ENCODE results near the gene CGNL1.

The CGNL1 gene

DNA sequence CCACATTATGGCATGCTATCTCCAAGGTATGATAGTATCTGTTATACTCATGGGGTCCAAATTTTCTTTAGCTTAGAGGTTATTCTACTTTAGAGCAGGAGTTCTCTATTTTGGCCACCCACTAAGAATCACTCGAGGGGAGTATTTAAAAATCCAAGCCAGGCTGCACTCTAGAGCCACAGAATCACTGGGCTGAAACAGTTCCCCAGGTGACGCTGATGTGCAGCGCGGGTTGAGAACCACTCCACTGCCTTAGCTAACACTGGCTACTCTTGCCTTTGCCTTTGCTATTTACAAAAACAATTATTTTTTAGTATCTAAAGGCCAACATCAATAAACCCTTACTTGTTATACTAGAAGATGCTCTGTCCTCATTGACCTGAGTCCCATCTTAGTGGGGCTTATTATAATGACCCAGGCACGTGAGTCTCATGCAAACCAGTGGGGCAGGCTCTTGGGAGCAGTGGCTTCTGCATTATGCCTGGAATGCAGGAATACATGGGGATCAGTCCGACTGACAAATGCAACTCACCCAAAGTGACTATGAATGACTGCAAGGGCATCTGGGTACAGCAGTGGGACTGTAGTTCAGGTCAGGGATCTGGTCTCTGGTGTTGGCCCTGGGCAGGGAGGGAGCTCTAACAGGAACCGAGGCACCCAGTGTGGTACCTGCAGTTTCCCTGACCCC, 21.7 kb upstream of the CGNL1 start:
- no peak for FAIRE-seq

DNA sequence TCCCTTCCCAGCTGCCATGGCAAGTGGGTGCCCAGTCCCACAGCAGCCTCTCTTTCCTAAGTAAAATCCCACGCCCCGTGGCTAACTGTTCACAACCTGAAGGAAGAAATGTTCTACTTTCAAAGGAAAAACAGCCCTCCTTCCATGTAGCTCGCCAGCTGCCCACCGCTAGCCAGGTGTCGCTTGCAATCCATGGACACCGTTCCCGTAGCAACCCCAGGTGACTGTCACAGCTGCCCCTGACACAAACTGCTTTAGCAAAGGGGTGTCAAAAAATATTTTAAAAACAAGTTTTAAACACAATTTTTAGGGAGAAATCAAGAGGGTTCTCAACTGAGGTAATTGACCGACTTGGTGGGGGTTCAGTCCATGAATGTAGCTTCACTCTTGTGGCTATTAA, 21.0 kb upstream of the CGNL1 start:
- FAIRE-seq, result no peak

DNA sequence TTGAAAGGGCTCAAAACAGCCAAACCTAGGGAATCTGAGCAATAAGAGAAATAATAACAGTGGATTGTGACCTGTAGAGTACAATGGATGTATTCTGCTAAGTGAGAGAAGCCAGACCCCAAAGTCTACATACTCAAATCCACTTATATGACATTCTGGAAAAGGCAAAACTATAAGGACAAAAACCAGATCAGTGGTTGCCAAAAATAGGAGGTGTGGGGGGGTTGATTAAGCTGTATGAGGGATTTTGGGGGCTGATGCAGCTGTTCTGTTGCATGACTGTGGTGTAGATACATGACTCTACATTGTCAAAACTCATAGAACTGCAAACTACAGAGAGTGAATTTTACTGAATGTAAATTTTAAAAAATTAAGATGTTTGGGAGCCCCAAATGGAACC, 20.1 kb upstream of the CGNL1 start:
- FAIRE-seq, result no peak

DNA sequence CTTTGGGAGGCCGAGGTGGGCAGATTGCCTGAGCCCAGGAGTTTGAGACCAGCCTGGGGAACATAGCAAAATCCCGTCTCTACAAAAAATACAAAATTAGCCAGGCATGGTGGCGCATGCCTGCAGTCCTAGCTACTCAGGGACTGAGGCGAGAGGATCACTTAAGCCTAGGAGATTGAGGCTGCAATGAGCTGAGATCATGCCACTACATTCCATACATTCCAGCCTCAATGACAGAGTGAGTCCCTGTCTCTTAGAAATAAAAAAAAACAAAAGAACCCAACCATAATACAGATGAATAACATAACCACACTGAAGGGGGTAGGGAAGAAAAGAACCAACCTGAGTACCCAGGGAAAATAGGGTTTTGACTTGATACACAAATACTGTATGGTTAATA, 19.7 kb upstream of the CGNL1 start:
- FAIRE-seq, result no peak

DNA sequence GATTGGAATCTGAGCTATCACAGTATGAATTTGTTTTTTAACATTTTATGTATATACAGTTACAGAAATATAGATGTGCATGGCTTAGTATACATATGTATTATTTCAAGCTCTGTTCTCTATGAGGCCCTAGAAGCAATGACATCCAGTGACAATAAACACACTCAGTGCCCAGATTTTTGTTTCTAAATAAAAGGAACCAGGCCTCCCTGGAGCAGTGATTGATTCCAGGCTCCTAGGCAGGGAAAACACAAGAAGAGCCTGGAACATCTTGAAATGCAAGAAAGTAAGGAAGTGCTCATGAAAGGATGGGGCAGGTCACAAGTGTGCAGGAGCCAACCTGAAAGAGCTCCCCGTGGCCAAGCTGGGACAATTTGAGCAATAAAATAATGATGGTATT, 18.5 kb upstream of the CGNL1 start:
- no peak for FAIRE-seq

DNA sequence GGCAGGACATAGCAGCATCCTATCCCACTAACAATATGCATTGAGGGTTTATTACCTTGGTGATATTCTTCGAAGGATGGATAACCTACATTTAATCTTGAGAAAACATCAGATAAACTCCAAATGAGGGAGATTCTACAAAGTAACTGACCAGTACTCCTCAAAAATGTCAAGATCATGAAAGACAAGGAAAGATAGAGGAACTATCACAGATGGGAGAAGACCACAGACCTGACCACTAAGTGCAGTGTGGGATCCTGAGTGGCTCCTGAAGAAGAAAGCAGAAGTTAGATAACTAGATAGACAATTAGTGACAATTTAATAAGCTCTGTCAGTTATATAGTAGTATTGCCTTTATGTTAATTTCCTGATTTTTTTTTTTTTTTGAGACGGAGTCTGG, 17.7 kb upstream of the CGNL1 start:
- FAIRE-seq, result no peak

DNA sequence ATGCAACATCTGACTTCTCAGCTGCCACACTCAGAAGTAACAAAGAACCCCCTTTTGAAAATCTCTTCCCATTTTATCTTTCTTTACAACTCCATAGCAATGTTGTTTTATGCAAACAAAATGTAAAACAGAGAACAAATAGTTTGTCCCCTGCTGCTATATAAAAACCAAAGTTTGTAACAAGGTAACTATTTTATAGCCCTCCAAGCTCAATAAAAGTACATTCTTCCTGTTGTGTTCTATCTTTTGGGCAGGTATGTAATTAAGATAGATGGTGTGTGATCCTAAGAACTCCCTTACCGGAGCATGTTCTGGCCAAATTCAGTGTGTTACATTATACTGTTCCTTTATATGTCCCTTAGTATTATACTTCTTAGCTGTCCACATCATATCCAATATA, 12.6 kb upstream of the CGNL1 start:
- no peak for FAIRE-seq

DNA sequence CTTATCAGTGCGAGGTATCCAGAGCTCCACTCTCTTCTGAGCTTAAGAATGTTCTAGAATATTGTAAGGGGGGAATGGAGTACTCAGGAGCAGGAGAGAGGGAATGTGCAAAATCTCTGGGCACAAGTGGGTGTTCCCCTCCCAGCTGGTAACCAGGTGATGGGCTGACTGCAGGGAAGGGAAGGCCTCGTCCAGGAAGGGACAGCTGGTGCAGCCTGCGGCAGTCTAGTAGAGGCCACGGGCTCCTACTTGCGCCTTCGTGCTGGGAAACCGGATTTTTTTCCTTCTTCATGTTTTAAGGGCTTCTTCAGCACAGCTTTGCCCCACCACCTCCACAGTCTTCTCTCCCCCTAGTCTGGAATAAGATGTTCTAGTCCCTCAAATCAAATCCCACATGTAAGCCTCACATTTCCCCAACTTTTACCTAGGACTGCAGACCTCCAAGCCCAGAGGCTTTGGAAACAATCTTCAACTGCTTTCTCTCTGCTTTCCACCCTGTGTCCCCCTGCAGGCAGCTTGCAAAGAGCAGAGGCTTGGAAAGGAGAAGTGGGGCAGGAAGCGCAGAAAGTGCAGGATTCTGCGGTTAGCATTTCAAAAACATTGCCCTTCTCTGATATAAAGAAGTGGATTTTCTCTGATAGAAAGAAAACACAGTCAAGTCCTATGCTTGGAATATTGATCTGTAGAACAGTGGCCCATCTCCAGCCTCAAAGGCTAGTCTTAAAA, 11.9 kb upstream of the CGNL1 start:
- FAIRE-seq, result no peak

DNA sequence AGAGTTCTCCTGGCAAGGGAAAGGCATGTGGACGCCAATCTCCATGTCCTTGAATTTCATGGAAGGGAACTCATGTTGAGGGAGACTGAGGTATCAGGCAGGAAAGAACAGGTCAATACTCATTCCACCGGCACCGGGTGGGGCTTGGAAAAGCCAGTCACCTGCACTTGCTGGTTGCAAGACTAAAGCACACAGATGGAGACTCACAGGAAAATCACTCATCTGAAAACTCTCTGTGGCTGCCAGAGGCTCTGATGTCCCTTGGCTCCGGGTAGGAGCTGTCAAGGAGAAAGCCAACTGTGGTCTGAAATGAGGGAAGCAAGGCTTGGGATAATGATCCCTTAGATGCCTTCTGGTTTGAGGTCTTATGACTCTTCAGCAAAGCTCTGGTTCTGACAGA, 8.7 kb upstream of the CGNL1 start:
- FAIRE-seq, result no peak

DNA sequence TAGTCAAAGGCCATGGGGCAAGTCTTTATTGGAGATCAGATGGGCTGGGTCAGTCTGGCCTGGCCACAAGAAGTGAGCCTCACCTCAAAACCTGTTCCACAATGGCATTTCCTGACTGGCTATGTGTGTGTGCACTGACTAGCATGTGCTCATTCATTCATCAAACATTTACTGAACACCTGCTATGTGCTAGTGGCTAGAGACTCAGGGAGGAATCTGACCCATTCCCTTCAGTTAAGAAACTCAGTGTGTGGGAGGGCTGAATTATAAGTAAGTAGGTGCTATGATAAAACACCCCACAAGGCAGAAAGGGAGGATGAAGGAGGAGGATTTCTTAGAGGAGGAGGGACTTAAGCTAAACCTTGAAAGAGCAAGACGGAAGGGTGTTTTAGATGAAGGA, 5.4 kb upstream of the CGNL1 start:
- FAIRE-seq, result no peak

DNA sequence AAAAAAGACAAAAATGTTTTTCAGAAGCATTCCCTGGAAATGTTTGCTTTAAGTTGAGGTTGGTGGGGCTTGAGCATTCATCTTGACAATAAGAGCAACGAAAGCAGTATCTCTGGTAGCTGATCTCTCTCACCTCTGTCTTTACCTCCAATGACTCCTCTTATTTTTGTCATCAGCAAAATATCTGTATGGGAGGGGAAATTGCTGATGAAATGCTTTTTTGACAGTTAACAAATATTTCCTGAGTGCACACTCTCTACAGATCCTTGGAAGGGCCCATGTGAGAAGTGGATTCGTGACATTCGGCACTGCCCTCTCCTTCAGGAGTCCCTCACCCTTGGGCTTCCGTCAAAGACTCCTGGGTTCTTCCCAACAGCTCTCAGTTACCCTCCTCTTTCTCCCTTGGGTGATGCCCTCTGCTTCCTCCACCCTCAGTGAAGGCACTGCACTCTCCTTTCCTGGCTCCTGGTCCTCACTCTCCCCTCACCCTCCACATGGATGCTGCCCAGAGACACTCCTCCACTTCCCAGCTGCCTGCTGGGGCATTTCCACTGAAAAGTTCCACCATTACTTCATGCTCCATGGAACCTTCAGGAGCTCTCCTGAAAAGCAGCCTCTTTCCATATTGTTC, 2.9 kb upstream of the CGNL1 start:
- no peak for FAIRE-seq

DNA sequence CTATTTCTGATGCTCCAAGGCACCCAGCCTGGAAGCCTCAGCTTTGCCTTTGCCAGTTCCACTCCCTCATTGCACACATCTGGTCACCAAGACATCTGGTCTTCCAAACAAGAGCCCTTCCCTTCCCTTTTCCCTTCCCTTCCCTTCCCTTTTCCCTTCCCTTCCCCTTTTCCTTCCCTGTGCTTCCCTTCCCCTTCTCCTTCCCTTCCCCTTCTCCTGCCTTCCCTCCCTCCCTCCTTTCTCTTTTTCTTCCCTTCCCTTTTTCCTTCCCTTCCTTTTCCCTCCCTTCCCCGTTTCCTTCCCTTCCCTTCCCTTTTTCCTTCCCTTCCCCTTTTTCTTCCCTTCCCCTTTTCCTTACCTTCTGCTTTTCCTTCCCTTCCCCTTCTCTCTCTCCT, 2.4 kb upstream of the CGNL1 start:
- FAIRE-seq, result no peak

DNA sequence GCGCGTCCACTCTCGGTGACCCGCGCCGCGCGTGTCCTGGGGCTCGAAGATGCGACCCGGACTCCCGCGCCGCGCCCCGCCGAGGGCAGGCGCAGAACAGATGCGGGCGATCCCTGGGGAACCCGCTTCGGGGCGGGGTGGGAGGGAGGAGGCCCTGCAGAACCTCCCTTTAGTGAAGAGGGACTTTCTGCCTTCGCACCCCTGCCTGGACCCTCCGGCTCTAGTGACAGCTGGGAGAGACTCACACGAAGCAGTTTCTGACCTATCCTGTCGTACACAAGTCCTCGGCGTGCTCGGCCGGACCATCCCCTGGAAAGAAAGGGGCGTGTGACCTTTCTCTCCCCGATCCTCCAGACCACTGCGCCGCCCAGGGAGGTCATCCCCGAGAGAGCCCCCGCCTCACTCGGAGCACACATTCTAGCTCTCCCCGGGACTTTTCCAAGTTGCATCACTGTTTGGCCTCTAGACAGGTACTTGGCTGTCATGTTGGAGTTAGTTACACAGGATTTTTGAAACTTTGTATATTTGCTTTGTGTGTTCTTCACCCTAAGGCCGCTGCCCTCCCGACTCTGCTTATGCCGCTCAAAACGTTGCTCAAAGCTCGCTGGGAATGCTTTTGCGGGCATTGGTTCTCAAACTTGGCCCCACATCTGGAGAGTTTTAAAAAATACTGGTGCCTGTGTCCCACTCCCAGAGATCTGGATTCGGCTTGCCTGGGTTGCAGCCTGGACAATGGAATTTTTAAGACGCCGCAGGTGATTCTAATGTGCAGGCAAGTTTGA, 582 bp downstream of the CGNL1 start:
- no peak for FAIRE-seq

DNA sequence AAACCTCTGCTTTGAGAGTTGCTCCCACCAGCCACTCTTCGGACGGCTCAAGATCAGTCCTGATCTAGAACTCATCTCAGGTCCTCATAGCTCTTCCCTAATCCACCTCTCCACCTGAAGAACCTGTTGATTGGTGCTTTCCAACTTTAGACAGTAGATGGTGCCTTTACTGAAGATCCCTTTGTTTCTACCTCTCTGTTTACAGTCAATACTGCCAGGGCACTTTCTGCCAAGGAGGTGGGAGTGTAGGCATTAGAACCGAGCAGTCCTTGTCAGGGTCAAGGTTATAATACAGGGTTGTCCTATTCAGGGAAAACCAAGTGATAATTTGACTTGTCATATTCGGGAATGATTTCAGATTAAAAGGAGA, 1.2 kb downstream of the CGNL1 start:
- FAIRE-seq, result no peak

DNA sequence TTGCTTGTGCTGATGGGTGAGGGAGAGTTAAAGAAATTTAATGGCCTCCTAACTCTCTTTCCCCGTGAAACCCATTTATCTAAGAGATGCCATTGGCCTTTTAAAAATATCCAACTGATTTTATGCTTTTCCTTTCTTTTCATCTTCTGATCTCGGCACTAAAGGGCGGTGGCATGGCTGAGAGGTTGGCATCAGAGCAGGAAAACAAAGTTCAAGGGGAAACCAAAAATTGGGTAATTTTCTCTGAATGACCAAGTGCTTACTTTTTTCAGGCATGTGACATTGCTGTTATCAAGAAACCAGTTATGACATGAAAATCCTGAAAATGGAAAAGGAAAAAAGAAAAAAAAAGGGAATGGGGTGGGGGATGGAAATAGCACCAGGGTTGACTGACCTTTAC, 3.2 kb downstream of the CGNL1 start:
- FAIRE-seq, result no peak

DNA sequence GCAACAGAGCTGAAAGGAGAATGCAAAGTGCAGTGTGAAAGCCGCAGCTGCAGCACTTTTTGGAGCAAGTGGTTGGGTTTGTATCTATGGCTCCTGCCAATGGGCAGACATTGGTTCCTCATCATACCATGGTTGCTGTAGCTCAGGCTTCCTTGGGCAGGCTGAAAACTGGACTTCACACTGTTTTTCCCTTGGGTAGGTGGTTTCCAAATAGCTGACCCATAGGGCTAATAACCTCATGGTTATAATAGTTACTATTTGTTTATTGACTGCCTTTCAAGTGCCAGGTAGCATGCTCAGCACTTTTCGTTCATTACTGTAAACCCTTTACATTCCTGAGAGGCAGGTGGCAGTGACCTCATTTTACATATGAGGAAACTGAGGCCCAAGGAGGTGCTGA, 4.5 kb downstream of the CGNL1 start:
- FAIRE-seq, result no peak

DNA sequence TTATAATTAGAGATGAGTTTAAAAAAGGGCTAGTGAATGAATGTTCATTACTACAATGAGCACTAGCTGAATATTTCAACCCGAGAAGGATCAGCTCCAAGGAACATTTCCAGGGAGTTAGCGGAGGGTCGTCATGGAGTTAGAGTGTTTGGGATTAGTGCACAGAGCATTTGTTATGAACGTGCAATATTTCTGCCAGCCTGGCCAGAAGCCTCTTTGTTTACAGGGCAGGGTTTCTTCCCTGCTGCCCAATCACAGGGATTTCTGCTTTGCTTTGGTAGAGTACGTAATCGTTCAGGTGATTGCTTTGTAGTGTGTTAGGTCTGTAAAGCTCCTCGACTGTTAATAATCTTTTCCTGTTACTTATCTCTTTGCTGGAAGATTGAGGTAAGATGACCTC, 5.9 kb downstream of the CGNL1 start:
- FAIRE-seq, result no peak

DNA sequence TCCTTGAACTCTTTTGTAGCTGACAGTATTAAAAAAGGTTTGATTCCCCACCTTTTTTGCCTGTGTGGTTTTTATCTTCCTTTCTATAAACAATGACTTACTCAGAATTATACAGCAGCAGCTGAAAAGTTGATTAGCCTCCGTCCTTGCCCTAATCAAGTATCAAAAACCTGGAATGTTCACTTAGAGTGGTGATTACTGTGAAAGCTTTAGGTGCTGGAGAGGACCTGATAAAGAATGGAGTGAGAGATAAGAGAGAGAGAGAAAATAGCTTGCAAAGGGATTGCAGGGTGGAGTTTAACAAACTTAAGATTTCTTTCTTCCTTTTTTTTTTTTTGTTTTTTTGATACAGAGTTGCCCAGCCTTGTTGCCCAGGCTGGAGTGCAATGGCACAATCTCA, 6.7 kb downstream of the CGNL1 start:
- FAIRE-seq, result no peak

DNA sequence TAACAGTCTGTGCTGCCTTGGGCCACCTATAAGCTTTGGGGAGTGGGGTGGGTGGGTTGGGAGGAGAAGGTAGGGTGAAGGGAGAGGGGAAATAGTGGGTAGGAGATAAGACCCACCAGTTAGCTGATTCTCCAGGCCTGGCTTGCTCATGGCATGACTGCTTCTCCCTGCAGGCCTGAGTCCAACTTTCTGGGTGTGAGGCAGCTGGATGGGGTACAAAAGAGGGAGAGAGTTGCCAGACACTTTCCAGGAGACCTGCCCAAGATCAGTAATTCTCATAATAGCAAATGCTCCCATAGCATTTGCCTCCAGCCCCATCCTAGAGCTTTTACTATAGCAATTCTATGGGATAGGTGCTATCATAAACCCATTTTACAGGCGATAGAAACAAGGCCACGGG, 7.7 kb downstream of the CGNL1 start:
- no peak for FAIRE-seq

DNA sequence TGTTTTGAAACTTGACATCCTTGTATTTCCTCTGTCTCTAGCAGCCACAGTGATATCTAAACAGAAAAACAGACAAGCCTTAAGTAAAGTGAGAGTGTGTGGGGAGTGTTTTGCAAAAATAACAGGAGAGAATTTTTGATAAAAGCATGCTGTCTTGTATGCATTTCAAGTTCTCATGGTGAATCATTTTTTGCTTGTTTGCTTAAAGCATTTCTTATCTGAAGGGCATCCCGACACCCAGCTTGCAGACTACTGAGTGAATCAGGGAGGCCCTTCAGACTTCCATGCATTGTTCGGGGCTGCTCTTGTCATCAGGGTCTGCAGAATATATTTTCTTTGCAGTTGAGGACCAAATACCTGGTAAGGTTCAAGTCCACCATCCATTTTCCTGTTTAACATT, 8.5 kb downstream of the CGNL1 start:
- no peak for FAIRE-seq

DNA sequence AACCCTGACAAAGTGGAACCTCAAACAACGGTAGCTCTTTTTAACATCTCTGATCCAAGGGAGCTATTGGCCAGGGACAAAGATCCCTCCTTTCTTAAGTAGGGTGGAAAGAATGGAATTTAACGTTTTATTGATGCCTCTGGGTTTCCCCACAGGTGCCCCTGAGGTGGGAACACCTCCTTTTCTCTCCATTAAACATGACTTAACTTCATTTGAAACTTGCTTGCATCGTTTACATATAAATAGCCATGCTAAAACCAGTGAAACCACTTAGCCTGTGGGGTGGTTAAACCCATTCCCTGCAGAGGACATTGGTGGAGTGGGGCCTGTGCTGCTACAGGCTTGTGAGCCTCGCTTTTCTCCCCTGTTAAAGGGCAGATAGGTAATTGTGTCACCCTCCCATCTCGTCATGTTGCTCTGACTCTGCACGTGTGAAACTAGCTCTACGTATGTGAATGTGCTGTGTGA, 9.7 kb downstream of the CGNL1 start:
- FAIRE-seq, result no peak

DNA sequence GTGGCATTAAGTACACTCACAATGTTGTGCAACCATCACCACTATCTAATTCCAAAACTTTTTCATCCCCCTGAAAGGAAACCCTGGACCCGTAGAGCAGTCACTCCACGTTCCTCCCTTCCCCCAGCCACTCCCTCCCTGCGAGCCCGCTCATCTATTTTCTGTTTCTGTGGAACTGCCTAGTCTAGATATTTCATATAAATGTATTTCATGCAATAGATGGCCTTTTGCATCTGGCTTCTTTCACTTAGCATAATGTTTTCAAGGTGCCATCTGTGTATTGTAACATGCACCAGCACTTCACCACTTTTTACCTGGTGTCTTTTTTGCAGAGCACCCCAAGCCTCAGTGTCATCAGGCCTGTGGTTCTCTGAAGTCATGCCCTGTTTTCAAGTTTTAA, 10.7 kb downstream of the CGNL1 start:
- FAIRE-seq, result no peak

DNA sequence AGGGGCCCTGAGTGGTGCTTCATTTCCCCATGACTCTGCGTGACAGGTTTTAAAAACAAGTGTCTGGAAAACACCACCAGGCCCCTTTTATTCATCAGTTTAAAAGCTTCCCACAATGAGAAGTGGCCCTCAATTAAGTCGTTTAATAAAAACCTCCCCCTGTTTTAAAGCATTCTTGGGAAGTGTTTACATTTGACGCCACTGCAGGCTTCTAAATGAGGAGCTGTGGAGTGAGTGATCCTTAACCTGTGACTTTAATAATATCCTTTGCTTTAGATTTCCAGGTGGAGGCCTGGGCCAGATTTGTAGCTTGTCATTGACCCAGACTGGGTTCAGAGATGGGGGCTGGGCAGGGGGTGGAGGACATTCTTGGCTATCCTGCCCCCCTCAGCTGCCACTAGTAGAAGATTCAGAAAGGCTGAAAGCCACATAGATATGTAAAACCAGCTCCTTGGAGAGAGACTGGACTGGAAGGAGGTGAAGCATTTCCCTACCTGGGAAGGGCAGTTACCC, 11.3 kb downstream of the CGNL1 start:
- FAIRE-seq, result no peak
